Stimulated activated effector memory CD8-positive, alpha-beta T cell treated with anti-CD3 and anti-CD28 coated beads, Interleukin-12 subunit alpha, Interleukin-12 subunit beta, amount 100 ng/mL, for 72 hours (primary cell): ENCODE results near the gene TENM3.

Experiments
- ATAC-seq: fragments of 150-1000 bp; cut with Tn5 transposase; 2 replicates; pipeline ENCODE4 v1.10.0; 2021
- DNase-seq, 2 donors: peaks; one replicate each; pipeline ENCODE4 v3.0.0; 2021 to 2022; ENCODE audit warnings: low spot score in 2 of 2
- H3K27ac Mint-ChIP-seq: one replicate; pipeline ENCODE4 v1.8.0; 2022; ENCODE audit warnings: mild to moderate bottlenecking, mixed read lengths
- H3K36me3 Mint-ChIP-seq: one replicate; pipeline ENCODE4 v1.8.0; 2022; ENCODE audit warnings: mild to moderate bottlenecking, mixed read lengths
- H3K4me1 Mint-ChIP-seq: one replicate; pipeline ENCODE4 v1.8.0; 2022; ENCODE audit warnings: mixed read lengths
- H3K4me3 Mint-ChIP-seq: one replicate; pipeline ENCODE4 v1.8.0; 2022; ENCODE audit warnings: mild to moderate bottlenecking, mixed read lengths
- H3K9me3 Mint-ChIP-seq: one replicate; pipeline ENCODE4 v1.8.0; 2022; ENCODE audit warnings: mixed read lengths

The TENM3 gene

DNA sequence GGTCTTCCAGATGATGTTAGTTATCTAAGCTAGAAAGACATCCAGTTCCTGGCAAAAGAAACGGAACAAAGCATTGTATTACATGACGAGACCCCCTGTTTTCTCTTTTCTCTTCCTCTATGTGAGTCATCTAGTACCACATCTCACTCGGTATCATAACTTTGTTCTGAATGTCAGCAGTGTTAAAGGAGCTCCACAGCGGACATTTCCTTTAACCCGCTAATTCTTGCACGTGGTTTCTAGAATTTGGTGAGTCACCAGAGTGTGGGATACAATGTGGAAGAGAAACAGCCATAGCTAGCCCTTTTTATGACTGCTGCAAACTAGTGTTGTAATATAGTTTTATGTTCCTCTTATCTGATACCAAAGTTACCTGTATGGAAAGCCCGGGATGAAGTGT, 243.7 kb downstream of the TENM3 start:
- H3K27ac Mint-ChIP-seq = no peak overlapping the region
- no peaks in the 10 kb centered on the region for H3K36me3 Mint-ChIP-seq
- no peaks in the 10 kb centered on the region for H3K9me3 Mint-ChIP-seq
- DNase-seq = no peak
- peak; percentile 49 for ATAC-seq
- no peak overlapping the region for H3K4me3 Mint-ChIP-seq
- H3K4me1 Mint-ChIP-seq = no peaks in the 10 kb centered on the region

DNA sequence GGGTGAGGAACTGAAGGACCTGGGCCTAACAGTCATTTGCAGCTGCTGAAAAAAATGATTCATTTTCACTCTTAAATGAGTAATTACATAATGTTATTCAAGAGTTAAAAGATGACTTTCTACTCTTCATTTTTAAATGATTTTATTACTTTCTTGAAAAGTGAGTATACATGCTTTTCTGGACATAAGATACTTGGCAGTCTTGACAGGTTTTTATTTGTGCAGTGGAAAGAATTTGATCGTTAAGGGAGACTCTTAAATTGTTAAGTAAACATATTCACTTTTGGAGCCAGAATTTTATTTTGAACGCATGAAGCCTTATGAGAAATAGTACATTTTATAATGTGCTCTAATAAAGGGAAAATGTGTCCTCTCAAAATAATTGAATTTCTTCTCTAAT, 245.7 kb downstream of the TENM3 start:
- ATAC-seq (no peak), DNase-seq (no peak)
- Mint-ChIP-seq H3K9me3 (no peaks in the 10 kb centered on the region), H3K4me3 (no peak overlapping the region), H3K36me3 (no peaks in the 10 kb centered on the region), H3K27ac (no peak overlapping the region), H3K4me1 (no peaks in the 10 kb centered on the region)

- no peaks in the 10 kb centered on the region for H3K9me3 Mint-ChIP-seq
- H3K4me1 Mint-ChIP-seq = no peaks in the 10 kb centered on the region
- DNase-seq = no peak
- H3K27ac Mint-ChIP-seq = no peak overlapping the region
- no peak for ATAC-seq
- no peaks in the 10 kb centered on the region for H3K36me3 Mint-ChIP-seq
- H3K4me3 Mint-ChIP-seq = no peak overlapping the region
Measured at GRCh38 chr4:182489607-182490006, 246.4 kb downstream of the TENM3 start.

DNA sequence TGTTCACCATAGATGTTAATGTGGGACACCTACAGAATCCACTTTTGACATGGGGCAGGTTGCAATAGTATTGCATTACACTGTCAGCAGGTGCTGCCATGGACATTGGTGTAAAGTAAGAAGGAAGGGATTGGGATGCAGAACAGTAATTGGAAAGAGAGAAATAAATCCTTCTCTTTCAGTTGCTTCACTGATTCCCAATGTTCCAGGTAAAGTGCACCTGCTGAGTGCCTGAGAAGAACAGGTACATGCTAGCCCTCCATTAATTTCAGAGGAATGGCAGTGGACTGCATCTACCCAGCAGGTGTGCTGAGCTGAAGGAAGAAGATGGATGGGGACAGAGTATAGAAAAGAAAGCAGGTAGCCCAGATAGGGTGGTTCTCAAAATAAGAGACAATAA, 248.5 kb downstream of the TENM3 start:
- no peak for ATAC-seq
- Mint-ChIP-seq H3K36me3 (no peaks in the 10 kb centered on the region), H3K4me1 (no peaks in the 10 kb centered on the region), H3K9me3 (no peaks in the 10 kb centered on the region), H3K4me3 (no peak overlapping the region), H3K27ac (no peak overlapping the region)
- DNase-seq = no peak

DNA sequence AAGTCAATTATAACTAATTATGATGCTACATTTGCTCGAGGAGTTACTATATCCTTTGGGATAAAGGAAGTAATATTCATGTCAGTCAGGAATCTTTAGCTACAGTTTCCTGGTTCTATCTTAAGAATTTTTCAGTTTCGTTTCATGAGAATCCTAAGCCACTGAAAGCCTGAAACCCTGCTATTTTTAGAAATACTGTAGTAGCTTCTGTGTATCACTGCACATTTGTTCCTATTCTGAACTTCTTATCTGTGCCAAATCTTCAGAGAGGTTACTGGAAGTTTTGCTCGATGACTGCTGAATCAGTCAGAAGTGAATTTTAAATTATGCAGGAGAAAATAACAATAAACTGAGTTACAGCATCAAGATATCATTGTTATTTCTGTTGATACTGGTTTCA, 249.2 kb downstream of the TENM3 start:
- H3K9me3 Mint-ChIP-seq = no peaks in the 10 kb centered on the region
- H3K27ac Mint-ChIP-seq = no peak overlapping the region
- DNase-seq = no peak
- no peaks in the 10 kb centered on the region for H3K36me3 Mint-ChIP-seq
- ATAC-seq = no peak
- no peak overlapping the region for H3K4me3 Mint-ChIP-seq
- no peaks in the 10 kb centered on the region for H3K4me1 Mint-ChIP-seq

- Mint-ChIP-seq H3K9me3 (no peaks in the 10 kb centered on the region), H3K36me3 (no peaks in the 10 kb centered on the region), H3K4me3 (no peak overlapping the region), H3K27ac (no peak overlapping the region), H3K4me1 (no peaks in the 10 kb centered on the region)
- DNase-seq = no peak
- ATAC-seq = no peak
Measured at GRCh38 chr4:182493377-182493776, 250.2 kb downstream of the TENM3 start.

GRCh38 chr4:182494103-182494502, 250.9 kb downstream of the TENM3 start:
- Mint-ChIP-seq H3K9me3 (no peaks in the 10 kb centered on the region), H3K27ac (no peak overlapping the region), H3K36me3 (no peaks in the 10 kb centered on the region), H3K4me3 (no peak overlapping the region), H3K4me1 (no peaks in the 10 kb centered on the region)
- DNase-seq (no peak), ATAC-seq (no peak)

GRCh38 chr4:182495031-182495430, 251.8 kb downstream of the TENM3 start:
- Mint-ChIP-seq H3K36me3 (no peaks in the 10 kb centered on the region), H3K27ac (no peak overlapping the region), H3K9me3 (no peaks in the 10 kb centered on the region), H3K4me1 (no peaks in the 10 kb centered on the region), H3K4me3 (no peak overlapping the region)
- no peak for ATAC-seq
- DNase-seq = no peak

GRCh38 chr4:182495645-182496385, 252.6 kb downstream of the TENM3 start:
- H3K27ac Mint-ChIP-seq = no peak overlapping the region
- no peaks in the 10 kb centered on the region for H3K36me3 Mint-ChIP-seq
- H3K4me3 Mint-ChIP-seq = no peak overlapping the region
- ATAC-seq = no peak
- DNase-seq = no peak
- no peaks in the 10 kb centered on the region for H3K9me3 Mint-ChIP-seq
- H3K4me1 Mint-ChIP-seq = no peaks in the 10 kb centered on the region

- no peak overlapping the region for H3K27ac Mint-ChIP-seq
- ATAC-seq (no peak), DNase-seq (no peak)
- no peaks in the 10 kb centered on the region for H3K4me1 Mint-ChIP-seq
- no peaks in the 10 kb centered on the region for H3K36me3 Mint-ChIP-seq
- H3K9me3 Mint-ChIP-seq = no peaks in the 10 kb centered on the region
- H3K4me3 Mint-ChIP-seq = no peak overlapping the region
Measured at GRCh38 chr4:182496408-182496807, 253.2 kb downstream of the TENM3 start.

DNA sequence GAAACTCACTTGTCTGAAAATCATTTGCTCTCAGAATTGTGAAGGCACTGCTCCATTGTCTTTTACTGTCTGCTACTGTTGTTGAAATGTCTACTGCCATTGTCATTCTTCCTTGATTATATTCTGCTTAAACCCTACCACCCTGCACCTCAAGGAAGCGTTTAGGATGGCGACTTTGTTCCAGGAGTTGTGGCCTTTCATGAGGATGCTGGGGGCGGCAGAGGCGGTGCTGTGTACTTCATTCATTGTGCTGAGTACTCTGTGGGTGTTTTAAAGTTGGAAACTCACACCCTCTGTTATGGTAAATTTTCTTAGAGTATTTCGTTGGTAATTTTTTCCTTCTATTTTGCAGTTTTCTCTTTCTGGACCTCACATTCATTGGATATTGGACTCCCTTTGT, 258.9 kb downstream of the TENM3 start:
- Mint-ChIP-seq H3K27ac (no peak overlapping the region), H3K36me3 (no peaks in the 10 kb centered on the region), H3K4me3 (no peak overlapping the region), H3K9me3 (no peaks in the 10 kb centered on the region), H3K4me1 (no peaks in the 10 kb centered on the region)
- ATAC-seq (no peak), DNase-seq (no peak)

DNA sequence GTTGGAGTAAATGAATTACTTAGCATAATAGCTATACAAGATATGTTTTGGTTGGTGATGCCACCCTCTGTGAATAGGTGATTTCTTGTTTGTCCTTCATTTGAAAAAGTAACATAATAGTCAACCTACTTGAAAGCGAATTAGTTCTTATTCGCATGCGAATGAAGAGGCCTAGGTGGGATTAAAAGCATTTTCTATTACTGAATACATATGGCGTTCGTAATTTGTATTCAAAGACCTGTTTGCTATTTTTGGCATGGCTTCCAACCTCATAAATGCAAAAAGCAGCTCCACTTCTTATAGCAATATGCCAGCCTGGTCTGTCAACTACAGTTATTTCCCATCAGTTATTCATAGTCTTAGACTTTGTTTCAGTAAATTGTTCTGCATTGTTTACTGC, 261.3 kb downstream of the TENM3 start:
- H3K9me3 Mint-ChIP-seq = no peaks in the 10 kb centered on the region

GRCh38 chr4:182507805-182508204, 264.6 kb downstream of the TENM3 start:
- no peak overlapping the region for H3K4me3 Mint-ChIP-seq
- H3K36me3 Mint-ChIP-seq = no peaks in the 10 kb centered on the region
- DNase-seq = no peak
- H3K4me1 Mint-ChIP-seq = no peaks in the 10 kb centered on the region
- no peak overlapping the region for H3K27ac Mint-ChIP-seq
- H3K9me3 Mint-ChIP-seq = no peaks in the 10 kb centered on the region
- ATAC-seq = no peak

More for the DNA sequence above, 261.3 kb downstream of the TENM3 start:
- Mint-ChIP-seq H3K36me3 (no peaks in the 10 kb centered on the region), H3K4me1 (no peaks in the 10 kb centered on the region), H3K4me3 (no peak overlapping the region), H3K27ac (no peak overlapping the region)
- no peak for ATAC-seq
- no peak for DNase-seq

DNA sequence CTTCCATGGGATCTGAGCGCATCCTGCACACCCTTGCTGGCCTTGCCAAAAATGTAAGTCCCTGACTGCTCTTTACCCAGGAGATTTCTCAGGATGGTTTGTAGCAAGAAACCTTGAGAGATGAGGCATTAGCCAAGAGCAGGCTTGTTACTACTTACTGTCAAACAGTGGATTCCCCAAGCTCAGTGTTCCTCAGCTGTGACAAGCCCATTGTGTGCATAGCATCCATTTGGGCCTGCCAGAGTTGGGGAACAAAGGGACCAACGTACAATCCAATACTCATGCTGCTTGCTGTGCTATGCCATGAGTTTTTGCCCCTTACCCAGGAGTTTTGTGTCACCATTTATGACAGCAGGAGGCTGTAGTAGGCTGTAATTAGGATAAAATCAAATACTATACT, 267.6 kb downstream of the TENM3 start:
- DNase-seq = no peak
- no peak for ATAC-seq
- no peaks in the 10 kb centered on the region for H3K4me1 Mint-ChIP-seq
- H3K36me3 Mint-ChIP-seq = no peaks in the 10 kb centered on the region
- no peaks in the 10 kb centered on the region for H3K9me3 Mint-ChIP-seq
- H3K4me3 Mint-ChIP-seq = no peak overlapping the region
- no peak overlapping the region for H3K27ac Mint-ChIP-seq

GRCh38 chr4:182513587-182514291, 270.5 kb downstream of the TENM3 start:
- no peaks in the 10 kb centered on the region for H3K36me3 Mint-ChIP-seq
- no peaks in the 10 kb centered on the region for H3K9me3 Mint-ChIP-seq
- no peak overlapping the region for H3K4me3 Mint-ChIP-seq
- no peak overlapping the region for H3K27ac Mint-ChIP-seq
- ATAC-seq (no peak), DNase-seq (no peak)
- H3K4me1 Mint-ChIP-seq = no peaks in the 10 kb centered on the region

DNA sequence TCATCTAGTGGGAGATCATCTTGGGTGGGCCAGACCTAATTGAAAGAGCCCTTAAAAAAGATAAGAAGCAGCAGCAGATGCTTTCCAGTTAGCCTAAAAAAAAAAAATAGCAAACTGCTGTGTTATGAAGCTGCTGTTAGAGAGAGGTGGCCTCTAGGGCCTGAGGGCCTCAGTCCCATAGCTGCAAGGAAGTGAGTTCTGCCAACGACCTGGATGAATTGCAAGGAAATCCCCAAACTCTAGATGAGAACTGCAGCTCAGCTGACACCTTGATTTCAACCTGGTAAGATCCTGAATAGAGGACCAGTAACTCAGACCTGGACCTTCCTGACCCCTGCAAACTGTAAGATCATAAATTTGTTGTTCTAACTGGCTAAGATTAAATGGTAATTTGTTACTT, 275.2 kb downstream of the TENM3 start:
- Mint-ChIP-seq H3K4me1 (no peaks in the 10 kb centered on the region), H3K27ac (no peak overlapping the region), H3K9me3 (no peaks in the 10 kb centered on the region), H3K36me3 (no peaks in the 10 kb centered on the region), H3K4me3 (no peak overlapping the region)
- ATAC-seq (no peak), DNase-seq (no peak)
